Measurements from ENCODE around the gene TGFBR3.
A peak's percentile ranks its signal among the peaks of the same experiment; 100 is the strongest.

Gene TGFBR3

DNA sequence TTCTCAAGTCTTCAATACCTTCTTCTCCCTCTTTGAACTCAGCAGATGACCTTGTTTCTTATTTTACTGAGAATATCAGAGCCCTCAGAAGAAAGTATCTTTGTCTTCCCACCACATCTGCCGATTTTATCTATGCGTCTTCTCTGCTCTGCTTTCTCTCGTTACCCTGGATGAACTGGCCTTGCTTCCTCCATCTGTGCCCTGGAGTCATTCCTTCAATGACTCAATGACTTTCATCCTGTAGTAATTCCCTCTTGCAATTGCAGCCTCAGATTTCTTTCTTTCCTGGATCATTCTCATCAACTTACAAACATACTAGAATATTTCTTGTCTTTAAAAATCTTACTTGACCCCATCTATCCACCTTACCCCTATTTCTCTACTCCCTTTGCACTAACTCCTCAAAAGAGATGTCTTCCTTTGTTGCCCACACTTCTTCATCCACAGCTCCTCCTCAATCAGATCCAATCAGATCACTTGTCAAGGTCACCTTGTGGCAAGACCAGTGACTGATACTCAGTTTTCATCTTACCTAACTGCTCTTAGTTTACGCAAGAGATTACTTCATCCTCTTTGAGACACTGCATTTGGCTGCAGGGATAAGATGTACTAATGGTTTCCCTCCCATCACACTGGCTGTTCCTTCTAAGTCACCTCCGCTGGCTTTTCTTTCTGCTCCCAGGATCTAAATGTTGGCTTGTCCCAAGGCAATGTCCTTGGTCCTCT lies 8.2 kb upstream of the TGFBR3 start:
- H3K27ac Mint-ChIP-seq: no peak overlapping the region
- peaks cover 24% of the 10 kb centered on the region for H3K27me3 Mint-ChIP-seq (ENCODE audit: low read depth)
- no peaks in the 10 kb centered on the region for H3K36me3 Mint-ChIP-seq (ENCODE audit: low read depth)
- peaks cover 23% of the 10 kb centered on the region for H3K4me1 Mint-ChIP-seq (ENCODE audit: low read depth)
- no peaks in the 10 kb centered on the region for H3K9me3 Mint-ChIP-seq
- H3K4me3 Mint-ChIP-seq: no peak overlapping the region

DNA sequence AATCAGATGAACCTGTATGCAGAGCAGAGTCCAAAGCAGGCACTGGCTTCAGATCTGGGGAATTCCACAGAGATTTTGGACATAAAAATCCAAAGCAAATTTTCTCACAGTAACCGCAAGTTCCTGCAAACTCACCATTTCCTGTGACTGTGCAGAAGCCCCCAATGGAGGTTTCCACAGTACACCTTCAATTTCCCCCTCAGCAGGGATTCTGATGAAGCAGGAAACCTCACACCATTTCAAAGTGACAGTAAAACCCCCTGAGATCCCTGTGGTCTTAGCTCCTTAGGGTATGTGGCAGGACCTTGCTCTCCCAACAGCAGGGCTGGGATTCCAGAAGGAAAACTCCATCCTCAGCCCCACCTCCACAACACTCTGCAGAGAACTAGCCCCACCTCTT lies 6.0 kb upstream of the TGFBR3 start:
- Mint-ChIP-seq H3K4me3 (no peak overlapping the region), H3K4me1 (ENCODE audit: low read depth) (peaks cover 23% of the 10 kb centered on the region), H3K27ac (no peak overlapping the region), H3K27me3 (ENCODE audit: low read depth) (peaks cover 19% of the 10 kb centered on the region), H3K36me3 (ENCODE audit: low read depth) (peaks cover 4% of the 10 kb centered on the region), H3K9me3 (no peaks in the 10 kb centered on the region)

DNA sequence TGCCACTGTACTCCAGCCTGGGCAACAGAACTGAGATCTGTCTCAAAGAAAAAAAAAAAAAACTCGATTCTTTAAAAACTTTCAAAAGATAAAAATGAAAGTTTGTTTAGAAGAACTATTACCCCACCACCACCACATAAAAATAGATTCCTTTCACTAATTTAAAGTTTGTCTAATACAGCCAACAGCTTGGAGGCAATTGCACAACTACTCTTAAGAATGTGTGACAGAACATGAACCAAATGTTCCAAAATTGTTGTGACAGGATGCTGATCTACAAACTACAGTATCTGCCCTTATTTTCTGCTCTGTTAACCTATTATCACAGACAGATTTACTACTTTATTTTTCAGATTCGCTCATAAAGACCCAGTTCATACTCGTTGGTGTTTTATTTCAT lies 5.5 kb upstream of the TGFBR3 start:
- Mint-ChIP-seq H3K27me3 (ENCODE audit: low read depth) (peaks cover 24% of the 10 kb centered on the region), H3K9me3 (no peaks in the 10 kb centered on the region), H3K4me3 (no peak overlapping the region), H3K4me1 (ENCODE audit: low read depth) (peaks cover 26% of the 10 kb centered on the region), H3K36me3 (ENCODE audit: low read depth) (peaks cover 4% of the 10 kb centered on the region), H3K27ac (no peak overlapping the region)

DNA sequence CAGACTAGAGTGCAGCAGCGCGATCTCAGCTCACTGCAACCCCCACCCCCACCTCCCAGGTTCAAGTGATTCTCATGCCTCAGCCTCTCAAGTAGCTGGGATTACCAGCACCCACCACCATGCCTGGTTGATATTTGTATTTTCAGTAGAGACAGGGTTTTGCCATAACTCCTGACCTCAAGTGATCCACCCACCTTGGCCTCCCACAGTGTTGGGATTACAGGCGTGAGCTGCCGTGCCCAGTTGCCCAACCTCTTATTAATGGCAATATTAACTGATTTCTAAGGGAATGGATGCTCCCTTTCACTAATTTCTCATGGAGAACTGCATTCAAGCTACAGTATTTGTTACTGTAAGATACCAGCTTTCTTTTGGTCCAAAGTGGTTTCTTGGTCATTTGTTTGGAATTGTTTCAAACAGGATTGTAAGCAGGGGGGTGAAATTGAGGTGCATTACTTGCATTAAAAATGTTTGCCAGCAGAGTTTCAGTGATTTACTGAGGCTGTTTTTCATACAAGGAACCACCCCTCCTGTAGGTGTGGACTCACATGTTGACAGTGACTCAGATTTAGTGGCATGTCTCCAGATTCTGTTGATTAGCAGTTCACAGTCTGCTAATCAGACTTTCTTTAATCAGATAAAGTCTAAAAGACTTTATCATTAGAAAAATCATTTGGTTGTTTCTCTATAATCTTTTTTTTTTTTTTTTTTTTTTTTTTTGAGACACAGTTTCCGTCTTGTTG lies 3.9 kb upstream of the TGFBR3 start:
- Mint-ChIP-seq H3K9me3 (no peaks in the 10 kb centered on the region), H3K4me3 (no peak overlapping the region), H3K27ac (no peak overlapping the region), H3K27me3 (ENCODE audit: low read depth) (peaks cover 22% of the 10 kb centered on the region), H3K36me3 (ENCODE audit: low read depth) (peaks cover 7% of the 10 kb centered on the region), H3K4me1 (ENCODE audit: low read depth) (peaks cover 21% of the 10 kb centered on the region)

DNA sequence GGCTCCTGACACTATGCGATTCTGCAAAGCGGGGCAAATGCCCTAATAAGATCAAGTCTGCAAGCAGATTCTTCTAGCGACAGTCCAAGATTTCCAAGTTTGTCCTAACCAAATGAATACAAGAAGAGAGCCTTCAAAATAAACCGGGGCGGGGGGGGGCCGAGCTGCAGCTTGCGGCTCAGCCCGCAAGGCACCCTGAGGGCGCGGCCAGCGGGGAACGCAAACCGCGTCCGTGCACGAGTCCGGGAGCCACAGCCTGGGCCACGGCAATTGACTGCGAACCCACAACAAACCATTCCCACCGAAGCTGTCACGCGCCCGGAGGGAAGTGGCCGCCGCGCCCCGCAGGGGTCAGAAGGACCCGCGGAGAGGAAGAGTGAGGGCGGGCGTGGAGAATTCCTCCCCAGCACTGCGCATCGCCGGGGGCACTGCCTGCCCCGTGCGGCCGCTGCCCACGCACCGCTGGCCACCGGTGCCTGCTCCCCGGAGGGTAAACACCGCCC lies 687 bp downstream of the TGFBR3 start:
- Mint-ChIP-seq H3K4me1 (ENCODE audit: low read depth) (peaks cover 24% of the 10 kb centered on the region), H3K27ac (peak overlapping the region; percentile 76), H3K27me3 (ENCODE audit: low read depth) (peaks cover 39% of the 10 kb centered on the region), H3K36me3 (ENCODE audit: low read depth) (peaks cover 18% of the 10 kb centered on the region), H3K9me3 (no peaks in the 10 kb centered on the region), H3K4me3 (peak overlapping the region; percentile 97)

DNA sequence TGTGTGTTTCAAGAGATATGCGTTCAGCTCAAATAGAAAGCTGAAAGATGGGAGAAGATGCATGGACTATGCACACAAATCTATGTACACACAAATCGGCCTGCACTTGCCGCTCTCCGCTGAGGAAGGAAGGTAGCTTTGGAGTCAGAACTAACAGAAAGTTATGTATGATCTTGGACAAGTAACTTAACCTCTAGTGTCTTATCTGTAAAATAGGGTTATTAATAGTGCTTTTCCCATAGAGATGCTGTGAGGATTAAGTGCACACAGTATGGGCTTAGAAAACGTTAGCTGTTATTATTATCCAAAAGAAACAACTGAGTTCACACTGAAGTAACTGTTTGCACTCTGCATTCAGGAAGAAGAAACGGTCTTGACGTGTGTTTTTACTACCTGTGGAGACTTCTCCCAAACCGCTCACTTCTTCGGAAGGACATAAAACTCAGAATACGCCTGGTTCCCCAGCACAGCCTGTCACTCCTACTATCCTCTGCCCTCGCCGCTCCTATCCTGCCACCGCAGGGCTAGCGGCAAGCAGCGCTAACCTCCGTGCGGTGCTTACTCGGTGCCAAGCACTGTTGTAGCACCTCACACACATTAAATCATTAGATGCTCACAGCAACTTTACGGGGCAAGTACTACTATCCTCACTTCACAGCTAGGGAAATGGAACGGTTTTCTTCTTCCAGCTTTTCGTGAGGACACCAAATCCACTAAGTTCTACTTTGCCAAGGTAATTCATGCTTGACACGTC lies 1.3 kb downstream of the TGFBR3 start:
- Mint-ChIP-seq H3K4me3 (peak overlapping the region; percentile 97), H3K36me3 (ENCODE audit: low read depth) (peaks cover 18% of the 10 kb centered on the region), H3K4me1 (ENCODE audit: low read depth) (peaks cover 22% of the 10 kb centered on the region), H3K27me3 (ENCODE audit: low read depth) (peaks cover 39% of the 10 kb centered on the region), H3K9me3 (no peaks in the 10 kb centered on the region), H3K27ac (peak overlapping the region; percentile 76)

DNA sequence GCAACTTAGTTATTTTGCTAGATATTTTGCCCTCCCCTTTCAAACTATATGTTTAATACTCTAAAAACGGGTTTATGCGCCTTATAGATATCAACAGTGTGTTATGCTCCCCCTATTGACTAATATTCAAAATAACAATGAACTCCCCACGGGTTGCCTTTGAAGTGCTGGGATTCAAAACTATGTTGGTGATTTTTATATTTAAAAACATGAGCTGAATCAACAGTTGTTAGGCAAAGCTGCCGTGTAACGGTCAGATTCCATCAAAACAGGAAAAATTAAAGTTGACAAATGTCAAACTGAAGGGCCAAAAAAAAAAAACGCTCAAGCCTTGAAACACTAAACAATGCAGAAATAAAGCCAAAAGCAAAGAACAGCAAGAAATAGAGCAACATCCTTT lies 2.5 kb downstream of the TGFBR3 start:
- H3K27me3 Mint-ChIP-seq (ENCODE audit: low read depth): peaks cover 48% of the 10 kb centered on the region
- H3K27ac Mint-ChIP-seq: peak overlapping the region; percentile 43
- H3K4me3 Mint-ChIP-seq: peak overlapping the region; percentile 78
- peaks cover 23% of the 10 kb centered on the region for H3K4me1 Mint-ChIP-seq (ENCODE audit: low read depth)
- H3K9me3 Mint-ChIP-seq: no peaks in the 10 kb centered on the region
- H3K36me3 Mint-ChIP-seq (ENCODE audit: low read depth): peaks cover 21% of the 10 kb centered on the region

DNA sequence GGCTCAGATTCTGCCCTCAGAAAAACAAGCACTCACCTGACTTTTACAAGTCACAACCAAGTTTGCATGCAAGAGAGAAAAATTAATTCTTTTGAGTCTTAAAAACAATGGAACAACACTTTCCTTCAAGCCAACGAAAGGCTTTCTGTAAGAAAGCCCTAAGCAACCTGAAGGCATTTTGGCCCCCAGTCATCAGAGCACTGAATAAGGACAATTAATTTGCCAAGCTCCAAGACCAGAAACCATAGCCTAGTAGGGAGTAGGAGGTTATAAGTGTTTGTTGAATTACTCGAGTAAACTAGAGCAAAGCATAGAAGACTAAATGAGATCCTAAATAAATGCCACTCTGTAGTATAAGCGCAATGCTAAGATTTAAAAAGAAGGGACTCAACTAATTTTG lies 4.7 kb downstream of the TGFBR3 start:
- no peak overlapping the region for H3K4me3 Mint-ChIP-seq
- H3K4me1 Mint-ChIP-seq (ENCODE audit: low read depth): peaks cover 38% of the 10 kb centered on the region
- H3K27ac Mint-ChIP-seq: no peak overlapping the region

DNA sequence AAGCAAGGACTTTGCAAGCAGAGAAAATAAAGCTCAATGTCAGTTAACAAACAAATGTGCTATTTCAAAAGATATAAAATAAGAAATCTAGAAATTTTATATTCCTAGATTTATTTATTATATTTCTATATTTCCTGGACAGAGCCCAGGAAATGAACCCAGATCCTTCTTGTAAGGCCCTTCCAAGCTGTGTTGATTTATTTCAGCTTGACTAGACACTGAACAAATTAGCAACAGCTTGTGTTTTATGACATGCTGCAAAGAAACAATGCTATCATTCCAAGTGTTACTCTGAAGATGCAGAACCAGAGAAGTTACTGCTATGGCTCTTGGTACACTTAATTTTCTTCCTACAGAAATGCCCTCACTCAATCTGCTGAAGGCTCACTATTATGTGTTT lies 6.2 kb downstream of the TGFBR3 start:
- no peaks in the 10 kb centered on the region for H3K9me3 Mint-ChIP-seq
- H3K27me3 Mint-ChIP-seq (ENCODE audit: low read depth): peaks cover 61% of the 10 kb centered on the region
- peaks cover 47% of the 10 kb centered on the region for H3K4me1 Mint-ChIP-seq (ENCODE audit: low read depth)
- H3K27ac Mint-ChIP-seq: no peak overlapping the region
- H3K4me3 Mint-ChIP-seq: no peak overlapping the region
- peaks cover 17% of the 10 kb centered on the region for H3K36me3 Mint-ChIP-seq (ENCODE audit: low read depth)

More for the DNA sequence above, 4.7 kb downstream of the TGFBR3 start:
- H3K9me3 Mint-ChIP-seq: no peaks in the 10 kb centered on the region
- H3K27me3 Mint-ChIP-seq (ENCODE audit: low read depth): peaks cover 52% of the 10 kb centered on the region
- peaks cover 19% of the 10 kb centered on the region for H3K36me3 Mint-ChIP-seq (ENCODE audit: low read depth)

DNA sequence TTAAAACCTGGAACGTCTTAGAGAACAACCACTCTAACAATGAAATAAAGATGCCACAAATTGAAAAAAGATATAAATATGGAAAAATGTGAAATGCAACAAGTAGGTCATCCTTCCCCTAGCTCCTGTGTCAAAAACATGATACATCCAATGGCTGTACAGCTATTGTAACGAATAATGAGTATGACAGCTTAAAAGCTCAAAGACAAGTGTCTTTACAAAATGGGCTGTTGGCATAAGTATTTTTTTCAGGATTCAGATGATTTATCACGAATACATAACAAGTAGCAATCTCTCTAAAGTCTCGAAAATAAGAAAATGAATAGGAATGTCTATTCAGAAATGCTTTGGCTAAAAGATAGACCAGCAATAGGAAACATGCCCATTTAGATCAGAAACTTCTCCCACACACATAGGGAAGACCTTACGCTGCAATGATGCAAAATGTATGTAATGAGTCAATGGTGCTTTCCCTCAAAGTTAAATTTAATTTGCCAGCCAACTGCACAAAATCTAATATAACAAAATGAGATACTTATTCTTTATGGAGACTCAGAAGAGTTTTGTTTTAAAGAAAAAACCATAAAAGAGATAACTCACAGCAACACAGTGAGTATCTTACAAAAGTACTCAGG lies 8.3 kb downstream of the TGFBR3 start:
- Mint-ChIP-seq H3K27me3 (ENCODE audit: low read depth) (peaks cover 49% of the 10 kb centered on the region), H3K27ac (no peak overlapping the region), H3K9me3 (no peaks in the 10 kb centered on the region), H3K36me3 (ENCODE audit: low read depth) (peaks cover 7% of the 10 kb centered on the region), H3K4me1 (ENCODE audit: low read depth) (peaks cover 38% of the 10 kb centered on the region), H3K4me3 (peak overlapping the region; percentile 25)

DNA sequence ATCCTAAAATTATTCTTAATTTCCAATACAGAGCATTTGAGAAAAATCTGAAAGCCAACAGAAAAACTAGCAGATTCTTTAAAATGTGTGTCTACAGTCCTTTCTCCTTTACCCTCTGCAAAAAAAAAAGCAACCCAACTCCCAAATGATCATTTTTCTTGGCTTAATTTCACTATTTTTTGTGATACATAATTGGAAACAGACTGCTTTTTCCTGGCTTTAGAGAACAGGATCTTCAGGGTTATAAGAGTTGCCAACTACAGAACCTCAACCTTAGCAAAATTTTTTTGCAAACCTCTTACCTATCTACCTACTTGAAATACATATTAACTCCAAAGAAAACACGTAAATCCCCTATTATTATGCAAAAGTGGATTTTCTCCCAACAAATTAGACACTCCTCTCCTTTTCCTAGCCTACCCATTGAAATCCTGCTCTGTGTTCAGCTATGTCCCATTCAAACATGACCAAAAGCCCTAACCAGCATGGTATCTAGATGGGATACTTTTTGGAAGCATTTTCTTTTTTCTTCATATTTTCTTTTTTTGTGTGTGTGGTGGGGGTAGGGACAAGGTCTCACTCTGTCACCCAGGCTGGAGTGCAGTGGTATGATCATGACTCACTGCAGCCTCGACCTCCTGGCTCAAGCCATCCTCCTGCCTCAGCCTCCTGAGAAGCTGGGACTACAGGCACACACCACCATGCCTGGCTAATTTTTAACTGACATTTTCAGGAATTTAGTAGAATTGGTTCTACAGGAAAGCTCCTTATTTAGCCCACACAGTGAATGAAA lies 9.0 kb downstream of the TGFBR3 start:
- H3K36me3 Mint-ChIP-seq (ENCODE audit: low read depth): peaks cover 7% of the 10 kb centered on the region
- peaks cover 42% of the 10 kb centered on the region for H3K4me1 Mint-ChIP-seq (ENCODE audit: low read depth)
- no peaks in the 10 kb centered on the region for H3K9me3 Mint-ChIP-seq
- no peak overlapping the region for H3K4me3 Mint-ChIP-seq
- no peak overlapping the region for H3K27ac Mint-ChIP-seq
- peaks cover 49% of the 10 kb centered on the region for H3K27me3 Mint-ChIP-seq (ENCODE audit: low read depth)

DNA sequence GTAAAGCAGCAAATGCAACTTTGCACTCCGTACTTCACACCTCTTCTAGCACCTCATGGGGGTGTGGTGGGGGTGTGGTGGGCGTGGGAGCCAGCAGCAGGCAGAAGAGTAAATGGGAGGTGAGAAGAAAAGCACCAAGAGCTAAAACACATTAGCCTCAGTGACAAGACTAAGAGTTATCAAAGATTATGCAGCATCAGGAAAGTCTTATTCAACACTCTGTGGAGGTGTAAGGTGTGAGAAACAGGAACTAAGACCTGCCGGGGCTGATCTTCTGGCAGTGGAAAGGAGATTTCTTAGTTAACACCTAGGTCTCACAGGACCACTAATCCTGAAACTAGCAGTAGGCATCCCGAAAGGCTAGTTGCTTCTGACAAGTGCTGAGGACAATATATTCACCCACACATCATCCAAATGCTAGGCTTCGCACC lies 9.9 kb downstream of the TGFBR3 start:
- H3K27ac Mint-ChIP-seq: no peak overlapping the region
- H3K4me1 Mint-ChIP-seq (ENCODE audit: low read depth): peaks cover 47% of the 10 kb centered on the region
- H3K27me3 Mint-ChIP-seq (ENCODE audit: low read depth): peaks cover 43% of the 10 kb centered on the region
- no peaks in the 10 kb centered on the region for H3K9me3 Mint-ChIP-seq
- peaks cover 7% of the 10 kb centered on the region for H3K36me3 Mint-ChIP-seq (ENCODE audit: low read depth)
- no peak overlapping the region for H3K4me3 Mint-ChIP-seq

DNA sequence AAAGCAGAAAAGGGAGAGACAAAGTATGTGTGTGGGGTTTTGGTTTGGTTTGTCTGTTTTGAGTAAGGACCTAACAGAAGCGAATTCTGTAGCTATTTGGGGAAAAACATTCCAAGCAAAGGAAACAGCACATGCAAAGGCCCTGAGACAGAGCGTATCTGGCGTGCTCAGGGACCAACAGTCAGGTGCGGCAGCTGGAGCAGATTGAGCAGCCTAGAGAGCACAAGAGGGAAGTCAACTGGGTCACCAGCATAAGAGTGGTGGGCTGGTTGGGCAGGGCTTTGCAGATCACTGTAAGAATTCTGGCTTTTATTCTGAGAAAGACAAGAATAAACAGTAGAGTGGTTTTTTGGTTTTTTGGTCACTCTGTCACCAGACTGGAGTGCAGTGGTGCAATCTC lies 11.8 kb downstream of the TGFBR3 start:
- Mint-ChIP-seq H3K27me3 (ENCODE audit: low read depth) (peaks cover 44% of the 10 kb centered on the region), H3K27ac (no peak overlapping the region), H3K4me1 (ENCODE audit: low read depth) (peaks cover 54% of the 10 kb centered on the region), H3K9me3 (no peaks in the 10 kb centered on the region), H3K4me3 (no peak overlapping the region), H3K36me3 (ENCODE audit: low read depth) (peaks cover 4% of the 10 kb centered on the region)

Measured in T-helper 1 cell treated with Interleukin-12 subunit alpha and Interleukin-12 subunit beta and Interleukin-4 antibody, amounts not matched to agents 30 μg/mL and 1 μg/mL, for 36 hours (primary cell).